HG03060 (cell line): Measurements from ENCODE around the gene PALM2AKAP2.
"Not testable (repeated sequence)": the region's sequence is repeated elsewhere in the genome, so short reads cannot be mapped to it uniquely, and the experiment has no call there.

Experiments used
- ATAC-seq: cut with Tn5 transposase; IDR thresholded peaks from one replicate; pipeline ENCODE4 v1.9.1; 2021; ENCODE audit warnings: low read depth, moderate number of reproducible peaks; ENCODE audit not compliant: unreplicated experiment

PALM2AKAP2 gene

GRCh38 chr9:109799792-109800191 lies 19.8 kb downstream of the PALM2AKAP2 start:
- ATAC-seq: no peak

- ATAC-seq: no peak
Measured at GRCh38 chr9:109801484-109801883, 21.5 kb downstream of the PALM2AKAP2 start.

GRCh38 chr9:109802491-109802890 lies 22.5 kb downstream of the PALM2AKAP2 start:
- no peak for ATAC-seq

GRCh38 chr9:109805050-109805449 lies 25.1 kb downstream of the PALM2AKAP2 start:
- ATAC-seq: no peak

- no peak for ATAC-seq
Measured at GRCh38 chr9:109806506-109807115, 26.6 kb downstream of the PALM2AKAP2 start.

- no peak for ATAC-seq
Measured at GRCh38 chr9:109811876-109812275, 31.9 kb downstream of the PALM2AKAP2 start.

GRCh38 chr9:109812331-109812730 lies 32.3 kb downstream of the PALM2AKAP2 start:
- ATAC-seq: no peak

- ATAC-seq: no peak
Measured at GRCh38 chr9:109812818-109813281, 32.9 kb downstream of the PALM2AKAP2 start.

- no peak for ATAC-seq
Measured at GRCh38 chr9:109813303-109813702, 33.3 kb downstream of the PALM2AKAP2 start.

- no peak for ATAC-seq
Measured at GRCh38 chr9:109813829-109814228, 33.8 kb downstream of the PALM2AKAP2 start.

GRCh38 chr9:109815366-109815947 lies 35.5 kb downstream of the PALM2AKAP2 start:
- ATAC-seq: no peak

- ATAC-seq: no peak
Measured at GRCh38 chr9:109816490-109816889, 36.5 kb downstream of the PALM2AKAP2 start.

GRCh38 chr9:109817146-109817845 lies 37.3 kb downstream of the PALM2AKAP2 start:
- no peak for ATAC-seq

- peak; percentile 54 for ATAC-seq
Measured at GRCh38 chr9:109817846-109818472, 38.0 kb downstream of the PALM2AKAP2 start.

- no peak for ATAC-seq
Measured at GRCh38 chr9:109821711-109822110, 41.7 kb downstream of the PALM2AKAP2 start.

- not testable (repeated sequence) for ATAC-seq
Measured at GRCh38 chr9:109825383-109825782, 45.4 kb downstream of the PALM2AKAP2 start.

GRCh38 chr9:109826559-109826958 lies 46.6 kb downstream of the PALM2AKAP2 start:
- no peak for ATAC-seq

GRCh38 chr9:109828254-109828653 lies 48.3 kb downstream of the PALM2AKAP2 start:
- ATAC-seq: no peak
